Upper lobe of right lung (tissue), 1 donor: ENCODE measurements around the gene KDM2A. TPM values are rescaled to one million over a fixed set of nuclear protein-coding genes. Genes with fewer than 3 reads are reported as not detected.

Experiments used
- ATAC-seq: fragments of 200-7000 bp; cut with Tn5 transposase; one replicate; pipeline ENCODE4 v1.9.1; 2020; ENCODE audit warnings: mild to moderate bottlenecking, moderate library complexity
- DNase-seq: peaks from one replicate; pipeline ENCODE4 v3.0.0-alpha.2; 2020
- H3K27ac ChIP-seq: fragments of 200-600 bp; one replicate; pipeline ENCODE4 v1.8.0; 2022
- H3K27me3 ChIP-seq: fragments of 200-600 bp; one replicate; pipeline ENCODE4 v1.8.0; 2022; ENCODE audit warnings: mild to moderate bottlenecking
- H3K36me3 ChIP-seq: fragments of 200-600 bp; one replicate; pipeline ENCODE4 v1.8.0; 2022
- H3K4me1 ChIP-seq: fragments of 200-600 bp; one replicate; pipeline ENCODE4 v1.8.0; 2022
- H3K4me3 ChIP-seq: fragments of 200-600 bp; one replicate; pipeline ENCODE4 v1.8.0; 2022; ENCODE audit warnings: mild to moderate bottlenecking
- H3K9me3 ChIP-seq: fragments of 200-600 bp; one replicate; pipeline ENCODE4 v1.8.0; 2022
- intact Hi-C: fragments of 100-400 bp; cut with DNase I; formaldehyde crosslinking; loops from one replicate; pipeline ENCODE4 v1.11.0; 2022
- total RNA-seq: library from RNA; stranded (reverse); fragmentation: NEBNext Ultra II Directional; extraction: Animal tissue kit (Norgen Biotek cat#: 25700); gene quantifications from one replicate; pipeline ENCODE4 v1.2.1, GENCODE V29; 2021
- TF ChIP-seq, protein P1 (sequence below): fragments of 200-600 bp; IDR thresholded peaks from one replicate; pipeline ENCODE4 v1.8.0; 2022; ENCODE audit warnings: antibody characterized with exemption
- donor health status: DM: no; HTN: yes; CAD: no; lungs with severe emphysema.

Gene KDM2A
- total RNA-seq, 1 donor from 2014 or later, result 79.5 TPM

DNA sequence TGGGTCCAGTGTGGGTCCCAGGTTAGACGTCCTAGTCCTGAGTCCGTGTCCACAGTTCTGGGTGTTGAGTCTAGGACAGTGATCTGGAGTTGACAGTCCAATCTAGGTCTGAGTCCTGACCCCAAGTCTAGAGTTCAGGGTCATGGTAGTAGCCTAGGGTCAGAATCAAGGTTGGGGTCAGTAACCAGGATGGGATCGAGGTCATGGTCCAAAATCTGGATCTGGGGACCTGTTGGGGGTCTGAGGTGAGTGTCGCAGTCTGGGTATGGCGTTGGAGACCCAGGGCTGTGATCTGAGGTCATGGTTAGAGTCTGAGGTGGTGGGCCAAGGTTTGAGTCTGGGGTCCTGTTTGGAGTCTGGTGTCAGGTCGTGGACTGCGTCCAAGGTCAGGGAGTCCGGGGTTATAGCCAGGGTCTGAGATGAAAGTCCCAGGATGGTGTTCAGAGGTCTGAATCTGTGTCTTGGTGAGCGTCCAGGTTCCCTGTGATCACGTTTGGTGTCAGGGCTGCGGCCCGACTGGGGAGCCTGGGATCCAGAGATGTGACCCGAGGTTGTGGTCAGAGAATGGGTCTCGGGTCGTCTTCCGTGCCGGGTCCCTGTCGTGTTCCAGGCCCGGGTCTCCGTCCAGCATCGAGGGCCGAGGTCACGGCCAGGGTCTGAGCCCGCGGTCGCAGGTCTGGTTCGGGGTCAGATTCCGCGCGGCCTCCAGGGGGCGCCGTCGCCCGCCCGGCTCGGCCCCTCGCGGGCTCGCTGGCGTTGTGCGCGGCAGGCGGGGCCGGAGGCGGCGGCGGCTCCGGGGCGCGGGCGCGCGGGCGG, 146.8 kb downstream of the KDM2A start:
- Histone ChIP-seq H3K4me1 (peaks cover 64% of the 10 kb centered on the region), H3K27me3 (no peaks in the 10 kb centered on the region), H3K4me3 (peak overlapping the region; percentile 14), H3K27ac (peak overlapping the region; percentile 80), H3K36me3 (peaks cover 15% of the 10 kb centered on the region), H3K9me3 (no peaks in the 10 kb centered on the region)
- TF ChIP-seq, protein P1, sequence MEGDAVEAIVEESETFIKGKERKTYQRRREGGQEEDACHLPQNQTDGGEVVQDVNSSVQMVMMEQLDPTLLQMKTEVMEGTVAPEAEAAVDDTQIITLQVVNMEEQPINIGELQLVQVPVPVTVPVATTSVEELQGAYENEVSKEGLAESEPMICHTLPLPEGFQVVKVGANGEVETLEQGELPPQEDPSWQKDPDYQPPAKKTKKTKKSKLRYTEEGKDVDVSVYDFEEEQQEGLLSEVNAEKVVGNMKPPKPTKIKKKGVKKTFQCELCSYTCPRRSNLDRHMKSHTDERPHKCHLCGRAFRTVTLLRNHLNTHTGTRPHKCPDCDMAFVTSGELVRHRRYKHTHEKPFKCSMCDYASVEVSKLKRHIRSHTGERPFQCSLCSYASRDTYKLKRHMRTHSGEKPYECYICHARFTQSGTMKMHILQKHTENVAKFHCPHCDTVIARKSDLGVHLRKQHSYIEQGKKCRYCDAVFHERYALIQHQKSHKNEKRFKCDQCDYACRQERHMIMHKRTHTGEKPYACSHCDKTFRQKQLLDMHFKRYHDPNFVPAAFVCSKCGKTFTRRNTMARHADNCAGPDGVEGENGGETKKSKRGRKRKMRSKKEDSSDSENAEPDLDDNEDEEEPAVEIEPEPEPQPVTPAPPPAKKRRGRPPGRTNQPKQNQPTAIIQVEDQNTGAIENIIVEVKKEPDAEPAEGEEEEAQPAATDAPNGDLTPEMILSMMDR, result peak; percentile 67
- intact Hi-C loops, result no loop called here
- DNase-seq (peak; percentile 91), ATAC-seq (peak; percentile 81)

DNA sequence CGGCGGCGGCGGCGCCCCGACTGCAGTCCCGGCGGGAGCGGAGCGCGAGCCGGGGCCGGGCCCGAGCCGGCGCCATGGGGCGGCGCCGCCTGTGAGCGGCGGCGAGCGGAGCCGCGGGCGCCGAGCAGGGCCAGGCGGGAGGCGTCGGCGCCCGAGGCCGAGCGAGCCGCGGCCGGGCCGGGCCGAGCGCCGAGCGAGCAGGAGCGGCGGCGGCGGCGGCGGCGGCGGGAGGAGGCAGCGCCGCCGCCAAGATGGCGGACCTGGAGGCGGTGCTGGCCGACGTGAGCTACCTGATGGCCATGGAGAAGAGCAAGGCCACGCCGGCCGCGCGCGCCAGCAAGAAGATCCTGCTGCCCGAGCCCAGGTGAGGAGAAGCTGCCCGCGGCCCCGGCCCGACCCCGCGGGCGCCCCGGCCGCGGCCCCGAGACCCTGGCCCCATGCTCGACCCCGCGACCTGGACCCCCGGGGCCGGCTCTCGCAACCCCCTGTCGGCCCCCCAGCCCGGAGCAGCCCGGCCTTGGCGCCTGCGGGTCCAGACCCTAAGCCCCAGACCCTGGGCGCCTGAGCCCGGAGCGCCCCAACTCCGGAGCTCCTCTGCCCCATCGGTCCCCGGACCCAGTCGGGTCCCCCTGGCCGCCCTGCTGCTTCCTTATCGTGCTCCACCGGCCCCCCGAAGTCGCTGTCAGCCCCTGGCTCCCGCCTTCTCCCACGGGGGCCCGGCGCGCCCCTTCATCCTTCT, 147.6 kb downstream of the KDM2A start, which contains the start of gene GRK2:
Gene GRK2, plus strand, starts transcription at position 25 of the 739 bp plus-strand sequence. Its CDS starts 227 bp downstream, at position 252.
- peak within 1 kb of the TSS; percentile 93 for H3K27ac ChIP-seq
- H3K27me3 ChIP-seq, result no peaks in the 10 kb centered on the region
- peak within 1 kb of the TSS; percentile 93 for H3K4me3 ChIP-seq
- ATAC-seq, result peak; percentile 18
- DNase-seq, result peak; percentile 82
- H3K9me3 ChIP-seq, result no peaks in the 10 kb centered on the region
- H3K4me1 ChIP-seq, result peaks cover 63% of the 10 kb centered on the region
- peaks cover 15% of the 10 kb centered on the region for H3K36me3 ChIP-seq
- TF ChIP-seq, protein P1, result no peak
- intact Hi-C loops, result no loop called here

DNA sequence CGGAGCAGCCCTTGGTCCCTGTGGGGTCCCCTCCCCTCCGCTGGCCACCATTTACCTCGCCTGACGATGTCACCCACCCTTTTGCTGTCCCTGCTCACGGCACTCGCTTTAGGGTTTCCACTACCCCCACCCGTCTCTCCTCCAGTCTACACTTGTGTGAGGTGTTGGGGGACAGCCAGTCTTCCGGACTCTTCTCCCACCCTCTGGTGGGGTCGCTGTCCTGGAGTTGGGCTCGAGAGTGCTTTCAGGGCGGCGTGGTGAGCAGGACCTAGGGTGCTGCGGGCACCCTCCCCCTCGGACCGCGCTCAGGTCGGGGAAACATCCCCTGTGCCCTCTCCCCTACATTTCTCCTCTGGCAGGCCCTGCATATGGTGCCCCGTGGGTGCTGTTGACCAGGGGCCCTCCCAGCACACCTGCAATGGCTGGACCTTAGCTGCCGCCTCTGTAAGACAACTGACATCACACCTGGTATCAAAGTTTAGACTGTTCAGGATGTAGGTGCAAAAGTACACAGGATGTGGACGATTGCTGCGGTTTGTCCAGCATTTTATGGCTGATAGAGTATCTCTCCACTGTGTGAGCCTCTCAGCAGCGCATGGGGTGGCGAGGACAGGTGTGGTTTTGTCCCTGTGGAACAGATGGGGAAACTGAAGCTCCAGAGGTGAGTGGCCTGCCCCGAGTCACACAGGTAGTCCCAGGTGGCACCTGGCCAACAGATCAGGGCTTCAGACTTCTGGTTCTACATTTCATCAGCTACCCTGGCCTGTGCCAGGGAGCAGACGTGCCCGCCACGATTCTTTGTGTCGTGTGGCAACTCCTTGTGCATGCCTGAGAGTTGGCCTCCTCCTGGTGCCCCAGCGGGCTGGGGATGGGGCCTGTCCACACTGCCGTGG, 148.4 kb downstream of the KDM2A start:
- no peaks in the 10 kb centered on the region for H3K27me3 ChIP-seq
- peak overlapping the region; percentile 93 for H3K4me3 ChIP-seq
- peaks cover 65% of the 10 kb centered on the region for H3K4me1 ChIP-seq
- ATAC-seq, result peak; percentile 2
- intact Hi-C loops, result no loop called here
- no peaks in the 10 kb centered on the region for H3K9me3 ChIP-seq
- peak overlapping the region; percentile 93 for H3K27ac ChIP-seq
- H3K36me3 ChIP-seq, result peaks cover 15% of the 10 kb centered on the region
- TF ChIP-seq, protein P1, result no peak
- DNase-seq, result peak; percentile 74

DNA sequence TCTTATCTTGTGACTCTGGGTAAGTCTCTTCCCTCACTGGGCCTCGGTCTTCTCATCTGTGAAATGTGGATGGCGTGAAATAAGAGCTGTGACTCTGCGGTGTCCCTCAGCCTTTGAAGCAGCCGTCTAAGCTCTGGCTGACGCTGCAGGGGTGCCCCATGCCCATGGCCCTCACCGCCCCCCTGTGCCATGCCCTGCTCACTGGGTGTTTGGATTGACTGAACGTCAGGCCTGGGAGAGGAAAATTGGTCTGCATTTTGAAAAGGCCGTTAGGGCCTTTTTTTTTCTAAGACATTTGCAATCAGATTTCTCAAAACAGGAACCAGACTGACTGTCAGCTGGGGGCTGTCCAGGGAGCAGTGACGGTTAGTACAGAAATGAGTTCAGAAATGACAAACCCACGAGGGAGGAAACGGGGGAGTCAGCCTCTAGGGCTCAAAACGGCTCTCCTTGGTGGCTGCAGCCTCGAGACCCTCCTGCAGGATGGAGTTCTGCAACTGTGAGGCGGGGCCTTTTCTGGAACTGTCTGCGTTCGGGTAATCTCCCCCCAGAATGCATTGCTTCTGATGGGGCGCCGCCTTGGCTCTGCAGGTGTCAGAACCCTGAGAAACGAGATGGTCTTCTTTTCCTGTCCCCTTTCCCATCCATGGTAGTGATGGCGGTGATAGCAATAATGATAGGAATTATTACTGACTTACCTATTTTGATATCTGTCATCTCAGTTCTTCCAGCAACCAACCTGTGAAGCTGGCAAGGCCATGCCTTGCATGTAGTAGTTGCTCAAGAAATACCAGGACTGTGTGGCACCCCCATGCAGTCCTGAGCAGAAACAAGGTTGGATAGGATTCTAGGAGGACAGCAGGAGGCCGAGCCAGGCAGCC, 149.3 kb downstream of the KDM2A start:
- ATAC-seq, result peak; percentile 31
- peak; percentile 67 for DNase-seq
- TF ChIP-seq, protein P1, result no peak
- Histone ChIP-seq H3K36me3 (peaks cover 15% of the 10 kb centered on the region), H3K9me3 (no peaks in the 10 kb centered on the region), H3K27me3 (no peaks in the 10 kb centered on the region), H3K4me1 (peaks cover 65% of the 10 kb centered on the region), H3K4me3 (peak overlapping the region; percentile 93), H3K27ac (peak overlapping the region; percentile 93)
- intact Hi-C loops, result no loop called here
